Activated T-cell treated with anti-CD3 and anti-CD28 coated beads, Interleukin-2, amount 50 U/mL, for 1 hour (primary cell): Measurements from ENCODE around the gene LHCGR.

ENCODE experiments used
- DNase-seq: peaks from one replicate; pipeline ENCODE4 v3.0.0-alpha.2; 2020

LHCGR gene

DNA sequence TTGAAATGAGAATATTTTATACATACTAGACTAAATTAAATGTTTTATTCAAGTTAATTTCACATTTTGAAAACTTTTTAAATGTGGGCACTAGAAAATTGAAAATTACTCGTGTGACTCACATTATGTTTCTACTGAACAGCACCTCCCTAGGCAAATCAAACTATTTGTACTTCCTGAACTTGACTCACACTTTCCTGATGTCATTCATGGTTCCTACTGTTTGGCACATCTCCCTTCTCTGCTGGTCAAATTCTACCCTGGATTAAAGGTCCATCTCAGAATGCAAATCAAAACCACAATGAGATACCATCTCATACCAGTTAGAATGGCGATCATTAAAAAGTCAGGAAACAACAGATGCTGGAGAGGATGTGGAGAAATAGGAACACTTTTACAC is 16.7 kb downstream of the LHCGR start:
- no peak for DNase-seq

DNA sequence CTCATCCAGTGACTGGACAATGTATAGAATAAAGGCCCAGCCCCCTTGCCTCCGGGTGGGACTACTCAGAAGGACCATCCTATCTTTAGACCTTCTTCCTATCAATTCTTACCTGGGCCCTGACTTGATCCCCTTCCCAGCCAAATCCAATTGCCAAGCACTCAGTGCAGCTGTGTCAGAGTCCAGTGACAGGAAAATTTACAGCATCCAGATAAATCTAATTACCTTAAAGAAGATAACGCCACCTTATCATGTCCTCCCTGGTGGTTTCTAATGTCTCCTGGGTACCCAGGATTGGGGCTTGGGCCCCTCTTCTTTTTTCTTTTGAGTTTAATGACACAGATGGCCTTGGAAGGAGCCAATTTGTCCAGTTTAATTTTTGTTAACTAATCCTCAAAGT is 19.3 kb downstream of the LHCGR start:
- no peak for DNase-seq

DNA sequence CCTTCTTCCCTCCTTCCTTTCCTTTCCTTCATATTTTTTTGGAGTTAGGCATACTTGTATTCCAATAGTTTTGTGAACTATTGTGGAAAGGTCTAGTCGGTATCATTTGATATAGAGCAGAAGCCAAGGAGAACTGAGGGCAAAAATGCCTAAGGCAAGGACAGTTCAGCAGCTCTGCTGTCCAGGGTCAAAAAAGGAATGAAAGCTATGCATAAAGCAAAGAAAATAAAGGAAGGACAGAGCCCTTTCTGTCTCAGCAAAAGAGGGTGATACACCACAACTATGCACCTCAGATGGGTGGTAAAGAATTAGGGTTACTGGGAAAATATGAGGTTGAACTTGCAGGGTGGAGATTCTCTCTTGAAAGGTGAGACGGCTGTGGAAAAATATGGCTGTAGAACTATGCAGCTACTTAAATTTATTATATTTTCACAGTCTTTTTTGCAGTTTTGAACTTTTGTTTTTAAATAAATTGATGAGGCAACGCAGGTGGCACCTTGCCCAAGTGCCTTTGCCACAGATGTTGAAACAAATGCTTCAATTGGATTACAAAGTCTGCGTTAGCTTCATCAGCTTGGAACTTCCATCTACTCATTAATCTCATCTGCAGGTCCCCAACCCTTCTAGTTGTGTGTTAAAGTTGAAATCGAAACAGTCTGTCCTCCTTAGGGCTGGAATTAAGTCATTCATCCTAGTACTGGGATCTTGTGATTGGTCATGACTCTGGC is 20.8 kb downstream of the LHCGR start:
- DNase-seq = no peak

DNA sequence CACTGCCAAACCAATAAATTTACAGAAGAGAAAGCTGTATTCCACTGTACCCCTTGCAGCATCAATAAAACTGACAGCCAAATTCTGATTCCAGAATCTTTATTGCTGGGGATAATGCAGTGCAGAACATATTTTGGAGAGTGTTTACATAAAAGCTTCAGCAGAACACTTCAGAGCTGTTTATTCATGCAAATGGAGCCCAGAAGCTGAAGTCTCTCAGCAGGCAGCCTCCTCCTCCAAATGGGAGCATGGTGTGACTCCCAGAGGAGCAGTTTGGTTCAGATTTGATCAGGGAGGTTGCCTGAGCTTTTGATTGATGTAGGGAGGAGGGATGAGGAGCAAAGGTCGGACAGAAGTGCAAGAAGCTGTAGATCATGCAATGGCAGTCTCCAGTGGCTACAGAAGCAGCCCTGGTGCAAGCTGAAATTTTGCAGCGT is 22.4 kb downstream of the LHCGR start:
- no peak for DNase-seq

DNA sequence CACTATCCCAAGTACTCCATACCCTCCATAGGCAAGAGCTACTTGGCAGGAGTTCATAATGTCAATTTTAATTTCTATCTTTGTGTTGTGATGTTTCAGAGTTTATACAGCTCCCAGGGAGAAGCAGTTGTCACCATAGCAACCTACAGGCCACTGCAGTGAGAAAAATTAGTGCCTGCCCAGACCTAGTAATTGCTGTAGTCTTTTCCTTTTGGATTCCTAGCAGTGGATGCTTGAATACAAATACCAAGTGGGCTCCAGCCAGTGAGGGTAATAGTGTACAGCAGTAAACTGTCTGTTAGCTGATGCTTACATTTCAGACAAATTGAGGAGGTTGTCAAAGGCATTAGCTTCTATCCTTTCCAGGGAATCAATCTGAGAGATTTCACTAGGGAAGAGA is 26.7 kb downstream of the LHCGR start:
- no peak for DNase-seq

DNA sequence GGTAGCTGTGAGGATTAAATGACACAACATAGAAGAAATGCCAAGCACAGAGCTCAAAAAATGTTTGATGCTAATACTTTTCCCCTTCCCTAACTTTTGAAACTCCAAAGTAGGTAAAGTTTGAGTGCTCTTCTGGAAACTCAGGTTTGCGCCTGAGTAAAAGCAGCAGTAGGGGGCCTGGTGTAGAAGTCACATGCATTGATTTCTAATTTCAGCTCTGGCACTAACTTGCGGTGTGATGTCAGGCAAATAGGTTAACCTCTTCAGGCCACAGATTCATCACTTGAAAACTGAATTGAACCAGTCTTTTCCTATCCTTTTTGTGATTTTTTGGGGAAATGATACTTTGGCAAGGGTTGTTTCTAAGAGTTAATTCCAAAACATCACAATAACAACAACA is 27.2 kb downstream of the LHCGR start:
- DNase-seq = no peak

DNA sequence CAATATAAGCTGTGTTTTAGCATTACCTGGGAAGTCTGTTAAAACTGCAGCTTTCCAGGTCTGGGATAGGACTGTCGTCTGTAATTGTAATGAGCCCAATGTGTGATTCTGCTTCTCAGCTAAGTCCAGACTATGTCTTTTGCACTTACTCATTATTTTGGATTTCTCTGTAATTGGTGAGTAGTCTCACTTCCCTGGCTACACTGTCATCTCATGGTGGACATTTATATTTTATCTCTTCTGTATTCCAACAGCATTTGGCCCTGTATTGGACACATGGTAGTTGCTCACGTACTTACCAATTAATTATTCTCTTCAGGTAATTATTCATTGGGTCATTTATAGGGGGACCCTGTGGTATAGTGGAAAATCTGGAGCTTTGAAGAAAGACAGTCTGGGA is 28.0 kb downstream of the LHCGR start:
- DNase-seq = no peak

DNA sequence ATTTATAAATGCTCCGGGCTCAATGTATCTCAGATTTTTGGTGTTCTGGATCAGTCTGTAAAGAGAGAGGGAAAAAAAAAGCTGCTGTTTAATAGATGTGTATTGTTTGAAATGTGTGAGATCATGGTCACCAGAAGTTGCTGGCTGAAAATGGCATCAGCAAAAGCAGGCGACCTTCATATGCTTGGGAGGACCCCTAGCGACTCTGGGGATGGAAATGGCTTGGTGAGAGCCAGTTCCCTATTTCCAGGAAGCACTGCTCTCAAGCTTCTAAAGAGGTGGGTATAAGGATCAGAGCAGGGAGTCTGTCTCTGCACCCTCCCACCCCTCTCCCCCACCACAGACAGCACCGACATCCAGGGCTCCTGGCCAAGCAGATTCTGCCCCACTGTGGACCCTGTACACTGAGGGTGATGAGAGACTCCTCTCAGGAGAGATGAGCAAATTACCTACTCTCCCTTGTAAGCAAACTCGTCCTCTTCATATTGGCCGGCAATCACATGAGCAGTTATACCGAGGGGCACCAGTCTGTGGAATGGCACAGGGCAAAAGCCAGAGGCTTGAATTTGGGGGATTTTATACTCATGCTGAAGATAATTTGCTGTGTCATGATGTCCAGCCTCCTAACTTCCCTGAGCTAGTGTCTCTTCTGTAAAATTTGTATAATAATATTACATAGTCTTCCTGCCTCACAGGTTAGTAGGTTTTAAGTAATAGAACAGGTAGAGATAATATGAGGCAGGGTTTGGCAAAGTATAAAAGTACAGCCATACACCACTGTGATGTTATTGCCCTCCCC is 29.6 kb downstream of the LHCGR start:
- DNase-seq = no peak

DNA sequence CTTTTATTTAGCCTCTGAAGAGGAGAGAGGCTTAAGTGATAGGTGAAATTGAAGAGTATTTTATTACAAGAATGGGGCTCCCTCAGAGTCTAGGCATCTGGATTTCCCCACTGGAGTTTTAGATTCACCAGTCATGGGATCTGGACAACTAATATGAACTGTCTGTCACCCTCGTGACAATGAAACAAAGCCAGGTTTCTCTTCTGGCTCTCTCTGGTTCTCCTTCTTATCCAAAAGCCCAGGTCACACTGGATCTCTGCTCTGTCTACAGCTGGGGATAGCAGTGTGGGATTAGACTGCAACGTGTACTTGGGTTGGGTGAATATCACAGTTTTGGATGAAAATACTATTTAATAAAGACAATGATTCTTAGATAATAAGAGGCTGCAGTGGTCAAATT is 31.2 kb downstream of the LHCGR start:
- no peak for DNase-seq

DNA sequence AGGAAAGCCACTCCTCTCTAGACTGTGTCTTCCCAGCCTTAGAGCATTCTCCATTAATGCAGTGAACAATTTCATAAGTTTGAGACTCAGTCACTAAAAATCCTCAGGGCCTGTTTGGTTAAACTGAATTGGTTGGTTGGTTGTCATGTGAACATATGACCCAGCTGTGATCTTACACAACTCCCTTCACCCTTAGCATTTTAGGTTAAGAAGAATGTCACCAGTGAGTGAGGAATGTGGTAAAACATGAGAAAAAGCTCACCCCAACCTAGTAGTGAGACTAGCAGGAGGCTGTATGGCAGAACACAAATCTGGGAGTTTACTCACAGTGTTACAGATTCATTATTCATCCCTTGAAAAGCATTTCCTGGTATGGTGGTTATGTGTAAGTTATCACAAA is 32.4 kb downstream of the LHCGR start:
- no peak for DNase-seq

DNA sequence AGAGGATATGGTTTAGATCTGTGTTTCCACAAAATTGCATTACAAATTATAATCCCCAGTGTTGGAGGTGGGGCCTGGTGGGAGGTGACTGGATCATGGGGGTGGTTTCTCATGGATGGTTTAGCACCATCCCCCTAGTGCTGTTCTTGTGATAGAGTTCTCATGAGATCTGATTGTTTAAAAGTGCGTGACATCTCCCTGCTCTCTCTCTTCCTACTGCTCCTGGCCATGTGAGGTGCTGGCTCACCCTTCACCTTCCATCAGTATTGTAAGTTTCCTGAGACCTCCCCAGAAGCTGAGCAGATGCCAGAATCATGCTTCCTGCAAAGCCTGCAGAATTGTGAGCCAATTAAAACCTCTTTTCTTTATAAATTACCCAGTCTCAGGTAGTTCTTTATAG is 33.1 kb downstream of the LHCGR start:
- no peak for DNase-seq

DNA sequence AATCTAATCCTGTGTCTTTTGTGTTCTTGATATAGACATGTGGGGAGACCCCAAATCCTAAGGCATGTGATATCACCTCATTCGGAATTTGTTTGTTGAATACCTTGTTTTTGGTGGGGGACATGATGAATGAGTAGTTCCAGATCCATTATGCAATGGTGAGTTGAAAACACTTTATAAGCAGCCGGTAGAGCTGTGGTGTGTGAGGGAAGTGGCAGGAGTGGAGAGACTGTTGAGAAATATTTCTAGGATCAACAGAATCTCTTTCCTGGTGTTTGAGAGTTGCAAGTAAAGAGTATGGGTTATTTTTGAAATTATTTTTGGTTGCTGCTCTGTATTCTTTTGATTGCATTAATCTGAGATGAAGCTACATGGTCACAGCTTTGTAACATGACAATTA is 34.4 kb downstream of the LHCGR start:
- no peak for DNase-seq

DNA sequence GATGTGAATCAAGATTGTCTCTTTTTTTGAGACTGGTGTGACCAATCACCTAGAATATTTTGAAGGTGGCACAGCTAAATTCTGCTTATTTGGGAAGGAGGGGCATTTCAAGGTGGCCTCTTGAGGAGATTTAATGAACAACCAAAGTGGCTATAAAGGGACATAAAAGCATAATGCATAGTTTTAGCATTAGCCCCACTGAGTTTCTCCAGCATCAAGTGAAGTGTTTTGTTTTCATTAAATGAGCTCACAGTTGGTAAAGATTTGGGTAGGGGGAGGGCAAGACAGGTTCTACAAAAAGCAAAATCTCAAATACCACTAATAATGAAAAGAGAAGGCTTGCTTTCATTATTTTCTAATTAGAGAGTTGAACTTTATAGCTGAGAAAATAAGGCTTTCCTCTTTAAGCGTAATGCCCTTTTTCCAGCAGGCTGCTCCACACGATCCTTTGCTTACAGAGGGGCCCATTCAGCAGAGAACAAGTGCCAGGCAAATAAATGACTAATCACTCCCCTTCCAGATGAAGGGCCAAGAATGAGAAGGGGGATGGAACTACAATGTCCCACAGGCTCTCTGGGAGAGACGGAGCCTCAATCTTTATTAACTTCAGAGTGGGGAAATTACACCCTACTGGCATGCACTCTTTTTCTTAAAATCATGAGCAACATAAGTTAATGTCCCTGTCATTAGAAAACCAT is 35.9 kb downstream of the LHCGR start:
- DNase-seq = no peak

DNA sequence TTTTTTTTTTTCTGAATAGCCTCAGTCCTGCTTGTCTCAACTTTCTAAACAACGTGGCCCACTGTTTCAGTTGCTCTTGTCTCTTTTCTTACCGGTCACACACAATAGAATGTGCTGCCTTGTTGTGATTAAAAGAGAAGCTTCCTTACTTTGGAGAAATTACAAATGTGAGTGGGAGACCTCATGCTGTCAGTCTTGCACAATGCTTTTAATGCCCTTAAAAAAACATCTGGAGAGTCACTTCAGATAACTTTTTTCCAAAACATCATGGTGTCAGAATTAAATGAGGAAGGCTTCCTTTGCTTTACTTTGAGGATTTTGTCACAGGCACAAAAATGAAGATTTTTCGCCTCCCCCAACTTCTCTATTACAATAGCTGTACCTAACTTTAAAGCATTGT is 37.7 kb downstream of the LHCGR start:
- DNase-seq = no peak

DNA sequence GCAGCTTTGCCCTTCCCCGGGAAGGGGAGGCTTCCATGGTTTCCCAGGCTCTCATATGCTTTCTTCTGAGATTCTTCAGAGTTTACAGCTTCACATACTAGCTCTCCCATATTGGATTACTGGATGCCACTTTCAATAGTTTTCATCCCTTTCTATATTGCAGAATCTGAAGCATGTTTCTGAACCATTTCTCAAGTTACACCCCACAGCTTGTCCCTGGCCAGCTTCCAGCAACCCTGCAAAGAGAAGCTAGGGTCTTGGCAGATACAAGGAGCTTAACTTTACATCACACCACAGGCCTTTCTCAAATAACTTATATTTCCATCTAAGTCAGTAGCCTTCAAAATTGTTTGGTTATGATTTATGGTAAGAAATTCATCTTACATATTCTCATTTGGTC is 39.6 kb downstream of the LHCGR start:
- DNase-seq = no peak

DNA sequence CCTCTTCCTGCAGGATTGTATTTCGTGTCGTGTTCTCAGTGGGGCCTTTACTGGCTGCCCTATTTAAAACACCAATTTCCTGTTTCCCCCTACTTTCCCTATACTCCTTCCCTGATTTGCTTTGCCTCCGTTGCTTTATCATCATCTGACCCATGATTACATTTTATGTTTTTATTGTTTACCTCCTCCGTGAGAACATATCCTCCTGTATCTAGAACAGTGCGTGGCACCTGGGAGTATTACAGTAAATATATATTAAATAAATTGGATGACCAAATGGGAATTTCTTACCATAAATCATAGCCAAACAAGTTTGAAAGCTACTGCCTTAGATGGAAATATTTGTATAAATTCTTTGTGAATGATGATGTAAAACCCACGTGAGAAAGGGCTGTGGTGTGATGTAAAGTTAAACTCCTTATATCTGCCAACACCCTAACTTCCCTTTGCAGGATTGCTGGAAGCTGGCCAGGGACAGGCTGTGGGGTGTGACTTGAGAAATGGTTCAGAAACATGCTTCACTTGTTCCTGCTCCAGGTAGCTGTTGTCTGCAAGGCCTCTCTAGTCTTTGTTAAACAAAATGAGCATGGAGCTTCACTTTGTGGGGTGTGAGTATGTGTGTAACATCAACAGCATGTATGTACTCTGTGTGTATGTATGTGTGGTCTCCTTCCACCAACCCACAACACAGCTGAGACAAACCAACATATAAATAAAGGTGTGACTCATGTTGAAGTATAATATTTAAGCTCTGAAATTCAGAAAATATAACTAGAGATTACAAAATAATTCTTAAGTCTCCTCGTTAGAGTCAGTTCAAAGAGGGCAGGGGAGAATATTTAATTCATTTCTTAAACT is 40.3 kb downstream of the LHCGR start:
- no peak for DNase-seq

DNA sequence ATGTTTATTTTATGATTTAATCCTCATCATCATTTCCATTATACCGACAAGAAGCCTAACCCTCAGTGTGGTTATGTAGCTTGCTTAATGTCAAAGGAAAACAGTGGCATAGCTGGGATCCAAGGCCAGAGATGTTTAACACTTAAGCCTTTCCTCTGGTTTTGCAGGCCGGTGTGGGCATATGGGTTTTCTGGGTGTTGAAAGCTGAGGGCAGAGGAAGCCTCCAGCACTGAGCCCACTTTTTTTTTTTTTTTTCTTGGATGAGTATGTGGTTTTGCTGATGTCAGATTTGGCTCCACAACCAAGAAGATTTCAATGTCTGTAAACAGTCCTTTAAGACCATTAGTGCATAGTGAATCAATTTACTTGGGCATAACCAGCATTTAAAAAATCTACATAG is 41.3 kb downstream of the LHCGR start:
- no peak for DNase-seq

DNA sequence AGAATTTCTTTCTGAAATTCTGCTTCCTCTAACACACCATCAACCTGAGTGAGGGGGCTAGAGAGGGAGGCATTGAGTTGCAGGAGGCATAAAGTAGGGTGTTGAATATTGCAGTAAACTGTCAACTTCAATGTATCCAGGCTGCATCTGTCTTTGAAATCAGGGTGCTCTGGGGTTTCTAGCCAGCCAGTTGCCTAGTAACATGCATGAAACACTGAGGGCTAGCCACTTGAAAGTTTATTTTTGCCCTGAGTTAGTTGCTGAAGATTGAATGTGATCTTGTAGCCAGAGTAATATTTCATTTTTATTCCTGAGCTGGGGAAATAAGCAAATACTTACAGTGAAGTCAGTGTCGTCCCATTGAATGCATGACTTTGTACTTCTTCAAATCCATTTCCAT is 41.9 kb downstream of the LHCGR start:
- DNase-seq = no peak

DNA sequence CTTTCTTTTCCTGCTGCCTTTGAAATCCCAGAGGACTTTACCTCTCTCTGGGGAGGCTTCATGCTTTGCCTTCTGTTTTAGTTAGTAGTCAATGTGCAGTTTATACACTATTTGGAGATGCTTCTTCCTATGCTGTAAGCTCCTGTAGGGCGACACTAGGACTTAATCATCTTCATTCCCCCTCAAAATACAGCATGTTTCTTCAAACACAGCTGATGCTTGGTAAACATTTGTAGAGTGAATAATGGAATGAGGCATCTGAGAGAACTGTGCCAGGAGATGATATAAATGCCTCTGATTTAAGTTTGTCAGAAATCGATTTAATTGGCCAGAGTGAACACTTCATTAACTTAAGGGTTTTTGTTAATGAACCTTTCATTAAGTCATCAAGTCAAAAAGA is 43.4 kb downstream of the LHCGR start:
- DNase-seq = no peak

DNA sequence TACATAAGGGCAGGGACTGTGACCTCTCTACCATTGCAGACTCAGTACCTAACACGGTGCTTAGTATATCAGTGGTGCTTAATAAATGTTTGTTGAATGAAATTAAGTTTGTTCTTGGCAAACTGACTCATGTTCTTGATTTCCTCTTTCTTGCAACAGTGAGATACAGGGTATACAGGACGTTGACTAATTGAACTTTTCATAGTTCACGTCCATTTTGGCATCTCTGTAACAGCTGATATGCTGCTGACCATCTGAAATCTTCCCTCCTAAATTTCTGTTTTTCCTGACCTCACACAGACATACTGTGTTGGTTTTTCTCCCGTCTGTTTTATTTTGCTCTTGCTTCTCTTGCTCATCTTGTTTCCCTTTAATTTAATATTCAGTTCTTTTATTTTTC is 44.2 kb downstream of the LHCGR start:
- no peak for DNase-seq

DNA sequence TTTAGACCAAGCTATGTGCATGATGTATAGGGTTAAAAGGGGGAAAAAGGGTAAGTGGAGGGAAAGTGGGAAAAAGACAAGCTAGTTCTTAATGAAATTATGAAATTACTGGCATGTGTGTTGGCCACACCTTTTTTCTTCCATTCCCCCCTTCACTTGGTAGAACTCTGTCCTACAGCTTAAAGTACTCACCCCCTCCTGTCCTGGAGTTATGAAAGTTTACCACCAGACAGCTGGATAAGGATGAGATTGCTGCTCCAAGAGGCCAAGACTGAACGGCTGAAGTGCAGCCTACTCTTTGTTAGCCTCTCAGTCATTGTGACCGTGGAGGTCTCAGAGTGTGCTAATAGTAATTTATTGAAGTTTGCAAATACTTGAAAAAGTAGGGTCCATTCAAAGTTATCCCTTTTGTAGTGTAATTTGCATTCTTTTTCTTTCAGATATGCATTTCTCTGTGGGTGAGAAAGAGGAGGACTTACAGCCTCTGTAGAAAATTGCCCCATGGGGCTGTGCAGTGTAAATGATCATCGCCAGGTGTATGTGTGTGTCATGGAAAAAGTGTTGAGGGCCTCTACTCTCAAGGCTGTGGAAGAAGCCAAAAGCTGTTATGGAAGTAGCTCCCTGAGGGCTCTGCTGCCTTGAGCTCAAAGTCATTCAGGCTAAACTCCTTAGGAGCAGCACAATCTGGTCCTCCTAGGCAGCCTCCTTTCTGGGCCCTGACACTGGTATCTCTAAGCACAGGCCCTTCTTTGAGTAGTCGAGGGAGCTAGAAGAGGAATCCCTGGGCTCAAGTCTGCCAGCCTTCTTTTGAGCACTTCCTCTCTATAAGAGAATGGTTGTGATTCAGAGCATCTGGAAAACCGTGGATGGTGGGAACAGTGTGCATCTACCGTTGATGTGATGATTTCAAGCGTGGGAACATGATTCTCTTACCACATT is 46.2 kb downstream of the LHCGR start:
- no peak for DNase-seq

DNA sequence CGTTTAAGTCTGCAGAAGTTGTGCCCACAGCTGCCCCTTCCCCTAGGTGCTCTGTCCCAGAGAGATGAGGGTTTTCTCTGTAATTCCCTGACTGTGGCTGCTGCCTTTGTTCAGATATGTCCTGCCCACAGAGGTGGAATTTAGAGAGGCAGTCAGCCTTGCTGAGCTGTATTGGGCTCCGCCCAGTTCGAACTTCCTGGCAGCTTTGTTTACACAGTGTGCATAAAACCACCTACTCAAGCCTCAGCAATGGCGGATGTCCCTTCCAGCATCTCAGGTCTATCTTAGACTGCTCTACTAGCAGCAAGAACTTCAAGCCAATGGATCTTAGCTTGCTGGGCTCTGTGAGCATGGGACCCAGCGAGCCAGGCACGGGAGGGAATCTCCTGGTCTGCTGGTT is 48.1 kb downstream of the LHCGR start:
- no peak for DNase-seq
